ENCODE measurements around the gene PTPRN2. TPM values are rescaled to one million over a fixed set of nuclear protein-coding genes. Genes with fewer than 3 reads are reported as not detected.

The PTPRN2 gene
- total and polyA plus RNA-seq, 9 of the 15 experiments (the other 6 are each of a cell fraction or from before 2014, with no cell fraction given), result not detected

DNA sequence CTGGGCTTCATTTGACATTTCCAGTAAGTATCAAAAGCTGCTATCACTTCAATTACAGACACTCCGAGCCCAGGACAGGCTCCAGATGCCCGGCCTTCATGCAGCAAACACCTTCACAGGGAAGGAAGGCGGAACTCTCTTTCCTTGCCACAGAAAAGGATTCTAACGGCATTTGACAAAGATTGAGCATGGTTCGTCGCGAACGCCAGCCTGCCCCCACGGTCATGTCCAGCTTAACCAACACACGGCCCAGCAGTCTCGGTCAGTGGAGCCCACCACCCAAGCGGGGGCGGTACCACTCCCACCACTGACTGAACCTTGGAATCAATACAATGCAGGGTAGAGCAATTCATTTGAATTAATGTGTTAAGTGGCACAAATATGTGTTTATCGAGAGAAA lies 643.6 kb downstream of the PTPRN2 start:
- TF ChIP-seq FOSL1 (tag; conservative IDR thresholded peaks at IDR 0.05) (no peak), ZNF586 (CRISPR knock-in tag; conservative IDR thresholded peaks at IDR 0.05) (no peak), ZNF76 (CRISPR knock-in tag; IDR thresholded peaks at IDR 0.05; ENCODE audit: borderline replicate concordance) (no peak)
- TF ChIP-seq, protein P1, sequence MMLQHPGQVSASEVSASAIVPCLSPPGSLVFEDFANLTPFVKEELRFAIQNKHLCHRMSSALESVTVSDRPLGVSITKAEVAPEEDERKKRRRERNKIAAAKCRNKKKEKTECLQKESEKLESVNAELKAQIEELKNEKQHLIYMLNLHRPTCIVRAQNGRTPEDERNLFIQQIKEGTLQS (IDR thresholded peaks at IDR 0.05), result no peak
- TF ChIP-seq, protein P1 (CRISPR knock-in tag; conservative IDR thresholded peaks at IDR 0.05), result no peak
- intact Hi-C loops (cut with micrococcal nuclease) (no loop called here), in situ Hi-C loops (cut with MboI) (no loop called here)
- ChIA-PET CTCF (ENCODE audit: low intra/inter-chr PET ratio) (no interaction called here), POLR2A (no interaction called here)
- no peaks in the 10 kb centered on the region for H3K4me1 ChIP-seq (replicated peaks in 1 of 2; ENCODE audit: control insufficient read depth in 2 of 2, insufficient read depth in 2 of 2, low read length in 2 of 2)
- peaks cover 13% of the 10 kb centered on the region for H3K9me3 ChIP-seq (replicated peaks; ENCODE audit: control insufficient read depth, insufficient read depth, low read depth, low read length)
- no peak overlapping the region for H3K9ac ChIP-seq (ENCODE audit: insufficient read depth in 1 of 2, low read depth in 2 of 2, low read length in 2 of 2)
- FAIRE-seq (no peak), ATAC-seq (no peak), DNase-seq (ENCODE audit: extremely low read depth in 1 of 4, low spot score in 3 of 4) (no peak)
- no peak overlapping the region for H3K4me2 ChIP-seq (ENCODE audit: insufficient read depth, low read length)
- no peaks in the 10 kb centered on the region for H3K36me3 ChIP-seq (ENCODE audit: control insufficient read depth, insufficient read depth, low read length)
- no peaks in the 10 kb centered on the region for H3K27me3 ChIP-seq (ENCODE audit: control insufficient read depth in 2 of 2, insufficient read depth in 2 of 2, low read length in 2 of 2)
- no TSS peak for BruUV-seq (replicated peaks)
- under 1% methylated on average over 14 of the region's 14 CpGs for WGBS (ENCODE audit: insufficient coverage, low coverage, missing lambda C conversion rate)
- H3K4me3 ChIP-seq, result no peak overlapping the region
- H3K27ac ChIP-seq (ENCODE audit: extremely low read depth, low read depth, low read length), result no peak overlapping the region
- no peaks in the 10 kb centered on the region for H3K9me1 ChIP-seq (ENCODE audit: control insufficient read depth, insufficient read depth, low read length)
- H4K20me1 ChIP-seq (replicated peaks; ENCODE audit: control insufficient read depth, insufficient read depth, low read length), result no peaks in the 10 kb centered on the region
- H2AFZ ChIP-seq (ENCODE audit: low read depth, low read length), result no peak overlapping the region
- H3K79me2 ChIP-seq (ENCODE audit: control insufficient read depth, insufficient read depth, low read length), result no peaks in the 10 kb centered on the region

GRCh38 chr7:157943561-157943960 lies 644.1 kb downstream of the PTPRN2 start:
- no peak overlapping the region for H3K4me3 ChIP-seq
- no peaks in the 10 kb centered on the region for H3K9me1 ChIP-seq (ENCODE audit: control insufficient read depth, insufficient read depth, low read length)
- POLR2A ChIA-PET, result no interaction called here
- under 1% methylated on average over 6 of the region's 6 CpGs for WGBS (ENCODE audit: insufficient coverage, low coverage, missing lambda C conversion rate)
- no peaks in the 10 kb centered on the region for H4K20me1 ChIP-seq (replicated peaks; ENCODE audit: control insufficient read depth, insufficient read depth, low read length)
- no peak for ATAC-seq
- no peak for TF ChIP-seq FOXP4 (CRISPR knock-in tag; IDR thresholded peaks at IDR 0.05; ENCODE audit: borderline replicate concordance)
- no peak for TF ChIP-seq ZC3H8 (IDR thresholded peaks at IDR 0.05)
- H3K4me2 ChIP-seq (ENCODE audit: insufficient read depth, low read length), result no peak overlapping the region
- no peaks in the 10 kb centered on the region for H3K79me2 ChIP-seq (ENCODE audit: control insufficient read depth, insufficient read depth, low read length)
- intact Hi-C loops (cut with micrococcal nuclease) (no loop called here), in situ Hi-C loops (cut with MboI) (no loop called here)
- FAIRE-seq, result no peak
- no TSS peak for BruUV-seq (replicated peaks)
- H2AFZ ChIP-seq (ENCODE audit: low read depth, low read length), result no peak overlapping the region
- H3K27me3 ChIP-seq (ENCODE audit: control insufficient read depth in 2 of 2, insufficient read depth in 2 of 2, low read length in 2 of 2), result no peaks in the 10 kb centered on the region
- CTCF ChIA-PET (ENCODE audit: low intra/inter-chr PET ratio), result no interaction called here
- H3K9me3 ChIP-seq (replicated peaks; ENCODE audit: control insufficient read depth, insufficient read depth, low read depth, low read length), result peaks cover 13% of the 10 kb centered on the region
- no peaks in the 10 kb centered on the region for H3K36me3 ChIP-seq (ENCODE audit: control insufficient read depth, insufficient read depth, low read length)
- DNase-seq (ENCODE audit: extremely low read depth in 1 of 4, low spot score in 3 of 4), result no peak
- no peak overlapping the region for H3K9ac ChIP-seq (ENCODE audit: insufficient read depth in 1 of 2, low read depth in 2 of 2, low read length in 2 of 2)
- no peak overlapping the region for H3K27ac ChIP-seq (ENCODE audit: extremely low read depth, low read depth, low read length)
- no peaks in the 10 kb centered on the region for H3K4me1 ChIP-seq (replicated peaks in 1 of 2; ENCODE audit: control insufficient read depth in 2 of 2, insufficient read depth in 2 of 2, low read length in 2 of 2)
